GM23248 (cell line): ENCODE results near the gene DAG1. TPM values are rescaled to one million over a fixed set of nuclear protein-coding genes. Genes with fewer than 3 reads are reported as not detected.
A peak's percentile ranks its signal among the peaks of the same experiment; 100 is the strongest.

ENCODE experiments used
- DNase-seq: peaks from one replicate; pipeline ENCODE4 v3.0.0-alpha.2; 2015
- H2AFZ ChIP-seq: fragments of 200-600 bp; sonication (generic); 2 replicates; pipeline ENCODE4 v1.6.1; 2016; ENCODE audit warnings: antibody characterized with exemption
- H3F3A ChIP-seq: fragments of 200-600 bp; sonication (generic); 2 replicates; pipeline ENCODE4 v1.6.1; 2016; ENCODE audit warnings: mild to moderate bottlenecking, antibody characterized with exemption, mixed run types; ENCODE audit not compliant: insufficient read depth
- H3K27ac ChIP-seq: fragments of 200-600 bp; sonication (generic); 2 replicates; pipeline ENCODE4 v1.5.1; 2016; ENCODE audit warnings: mild to moderate bottlenecking
- H3K27me3 ChIP-seq: fragments of 200-600 bp; sonication (generic); replicated peaks from 2 replicates; pipeline ENCODE4 v1.6.1; 2016; ENCODE audit warnings: mild to moderate bottlenecking; ENCODE audit not compliant: insufficient read depth
- H3K36me3 ChIP-seq: fragments of 200-600 bp; sonication (generic); 2 replicates; pipeline ENCODE4 v1.6.1; 2016; ENCODE audit warnings: low read depth, mild to moderate bottlenecking
- H3K4me1 ChIP-seq: fragments of 200-600 bp; sonication (generic); 2 replicates; pipeline ENCODE4 v1.6.1; 2016; ENCODE audit warnings: mild to moderate bottlenecking; ENCODE audit not compliant: insufficient read depth
- H3K4me2 ChIP-seq: fragments of 200-600 bp; sonication (generic); one replicate; pipeline ENCODE4 v1.6.1; 2016; ENCODE audit warnings: mild to moderate bottlenecking; ENCODE audit not compliant: unreplicated experiment
- H3K4me3 ChIP-seq: fragments of 200-600 bp; sonication (generic); 2 replicates; pipeline ENCODE4 v1.5.1; 2016; ENCODE audit warnings: mild to moderate bottlenecking
- H3K79me2 ChIP-seq: fragments of 200-600 bp; sonication (generic); 2 replicates; pipeline ENCODE4 v1.6.1; 2016; ENCODE audit warnings: mild to moderate bottlenecking; ENCODE audit not compliant: insufficient read depth
- H3K9ac ChIP-seq: fragments of 200-600 bp; sonication (generic); 2 replicates; pipeline ENCODE4 v1.6.1; 2016; ENCODE audit warnings: mild to moderate bottlenecking
- H3K9me2 ChIP-seq: fragments of 200-600 bp; sonication (generic); 2 replicates; pipeline ENCODE4 v1.6.1; 2016; ENCODE audit warnings: mixed run types, mild to moderate bottlenecking, moderate library complexity; ENCODE audit not compliant: insufficient read depth
- H3K9me3 ChIP-seq: fragments of 200-600 bp; sonication (generic); one replicate; pipeline ENCODE4 v1.6.1; 2017; ENCODE audit warnings: low read depth
- H4K20me1 ChIP-seq: fragments of 200-600 bp; sonication (generic); 2 replicates; pipeline ENCODE4 v1.6.0; 2016; ENCODE audit not compliant: insufficient read depth
- EZH2 ChIP-seq: fragments of 200-600 bp; sonication (generic); IDR thresholded peaks from 2 replicates; pipeline ENCODE4 v1.6.1; 2018; ENCODE audit warnings: antibody characterized with exemption, mild to moderate bottlenecking; ENCODE audit not compliant: insufficient read depth, poor library complexity, severe bottlenecking
- EZH2phosphoT487 ChIP-seq: fragments of 200-600 bp; sonication (generic); IDR thresholded peaks from 2 replicates; pipeline ENCODE4 v1.6.1; 2018; ENCODE audit warnings: antibody characterized with exemption, moderate library complexity, mild to moderate bottlenecking, low read depth; ENCODE audit not compliant: insufficient read depth
- WGBS, 2 experiments: methylation state at CpG; one replicate each; pipeline ENCODE4 v1.1.6; 2015 to 2017; ENCODE audit warnings: low lambda C conversion rate in 2 of 2, low coverage in 1 of 2; ENCODE audit errors: missing lambda C conversion rate in 2 of 2; 5-methylcytosine and 5-hydroxymethylcytosine counted together
- in situ Hi-C: fragments of 300-500 bp; cut with MboI; formaldehyde crosslinking; loops from 2 replicates; pipeline ENCODE4 v1.15.0; 2020
- polyA plus RNA-seq: library from polyadenylated mRNA; unstranded; fragments of >200 nt; fragmentation: Nextera tagmentation; extraction: Ambion mirVana; gene quantifications from 2 replicates; pipeline ENCODE4 v1.2.1, GENCODE V29; 2016
- total RNA-seq: library from RNA; depleted of rRNA; stranded (reverse); fragments of >200 nt; shearing (Covaris generic); gene quantifications from 2 replicates; pipeline ENCODE4 v1.2.3, GENCODE V29; 2014

Gene DAG1
- total and polyA plus RNA-seq, 2 experiments from 2014 or later, result 43.0 to 90.2 TPM

- H3K27ac ChIP-seq, result peak overlapping the region; percentile 75
- H3K79me2 ChIP-seq, result peaks cover 57% of the 10 kb centered on the region
- peaks cover 35% of the 10 kb centered on the region for H3F3A ChIP-seq
- peak overlapping the region; percentile 83 for H3K9ac ChIP-seq
- TF ChIP-seq EZH2, result no peak
- H4K20me1 ChIP-seq, result no peaks in the 10 kb centered on the region
- DNase-seq, result no peak
- no peaks in the 10 kb centered on the region for H3K9me2 ChIP-seq
- H3K9me3 ChIP-seq, result no peaks in the 10 kb centered on the region
- peaks cover 33% of the 10 kb centered on the region for H3K4me1 ChIP-seq
- H3K27me3 ChIP-seq, result no peaks in the 10 kb centered on the region
- 86 to 88% methylated on average over 6 of the region's 6 CpGs for WGBS, 2 experiments
- H3K4me3 ChIP-seq, result peak overlapping the region; percentile 77
- no peaks in the 10 kb centered on the region for H3K36me3 ChIP-seq
- in situ Hi-C loops, result no loop called here
- peak overlapping the region; percentile 88 for H3K4me2 ChIP-seq
- H2AFZ ChIP-seq, result no peak overlapping the region
Measured at GRCh38 chr3:49471856-49472495, 1.9 kb downstream of the DAG1 start.

- 97 to 100% methylated on average over 1 of the region's 1 CpG for WGBS, 2 experiments
- H3K79me2 ChIP-seq, result peaks cover 49% of the 10 kb centered on the region
Measured at GRCh38 chr3:49476563-49476962, 6.5 kb downstream of the DAG1 start.

GRCh38 chr3:49482766-49483165, 12.7 kb downstream of the DAG1 start:
- Histone ChIP-seq H3K27me3 (no peaks in the 10 kb centered on the region), H3K9ac (no peak overlapping the region), H3K9me3 (no peaks in the 10 kb centered on the region), H3K4me1 (peaks cover 7% of the 10 kb centered on the region), H3K4me3 (no peak overlapping the region), H4K20me1 (no peaks in the 10 kb centered on the region), H3K27ac (no peak overlapping the region), H3K36me3 (no peaks in the 10 kb centered on the region), H3K4me2 (no peak overlapping the region), H3K9me2 (no peaks in the 10 kb centered on the region), H3F3A (no peaks in the 10 kb centered on the region), H3K79me2 (peaks cover 16% of the 10 kb centered on the region), H2AFZ (no peak overlapping the region)
- TF ChIP-seq EZH2 (no peak), EZH2phosphoT487 (no peak)
- in situ Hi-C loops, result no loop called here
- DNase-seq, result no peak

More at GRCh38 chr3:49476563-49476962, 6.5 kb downstream of the DAG1 start:
- Histone ChIP-seq H3K9ac (no peak overlapping the region), H4K20me1 (no peaks in the 10 kb centered on the region), H3K4me2 (peak overlapping the region; percentile 11), H3K36me3 (no peaks in the 10 kb centered on the region), H3K9me2 (no peaks in the 10 kb centered on the region), H3F3A (peaks cover 11% of the 10 kb centered on the region; the same call in 1 of the 2 replicates), H3K27me3 (no peaks in the 10 kb centered on the region), H3K9me3 (no peaks in the 10 kb centered on the region), H2AFZ (no peak overlapping the region), H3K27ac (no peak overlapping the region), H3K4me1 (peaks cover 19% of the 10 kb centered on the region), H3K4me3 (no peak overlapping the region)
- DNase-seq, result peak; percentile 56
- in situ Hi-C loops, result no loop called here
- TF ChIP-seq EZH2 (no peak), EZH2phosphoT487 (no peak)

- H3K9ac ChIP-seq, result no peak overlapping the region
- no peaks in the 10 kb centered on the region for H3F3A ChIP-seq
- TF ChIP-seq EZH2 (no peak), EZH2phosphoT487 (no peak)
- in situ Hi-C loops, result no loop called here
- no peaks in the 10 kb centered on the region for H3K9me2 ChIP-seq
- H3K4me2 ChIP-seq, result no peak overlapping the region
- no peak overlapping the region for H3K27ac ChIP-seq
- peaks cover 22% of the 10 kb centered on the region for H3K79me2 ChIP-seq
- H3K36me3 ChIP-seq, result no peaks in the 10 kb centered on the region
- H3K4me1 ChIP-seq, result peaks cover 7% of the 10 kb centered on the region
- no peaks in the 10 kb centered on the region for H4K20me1 ChIP-seq
- no peaks in the 10 kb centered on the region for H3K27me3 ChIP-seq
- no peak overlapping the region for H2AFZ ChIP-seq
- 96 to 100% methylated on average over 3 of the region's 3 CpGs for WGBS, 2 experiments
- no peak for DNase-seq
- no peaks in the 10 kb centered on the region for H3K9me3 ChIP-seq
- no peak overlapping the region for H3K4me3 ChIP-seq
Measured at GRCh38 chr3:49484471-49484870, 14.4 kb downstream of the DAG1 start.

GRCh38 chr3:49489247-49489646, 19.2 kb downstream of the DAG1 start:
- H3K4me1 ChIP-seq, result peaks cover 15% of the 10 kb centered on the region
- no peak overlapping the region for H2AFZ ChIP-seq
- DNase-seq, result no peak
- H3K9me2 ChIP-seq, result no peaks in the 10 kb centered on the region
- no peak overlapping the region for H3K27ac ChIP-seq
- H3K4me3 ChIP-seq, result no peak overlapping the region
- no peaks in the 10 kb centered on the region for H3F3A ChIP-seq
- no peak for TF ChIP-seq EZH2phosphoT487
- TF ChIP-seq EZH2, result no peak
- WGBS, 2 experiments, result 82 to 88% methylated on average over 7 of the region's 7 CpGs
- in situ Hi-C loops, result no loop called here
- H3K27me3 ChIP-seq, result no peaks in the 10 kb centered on the region
- H3K9me3 ChIP-seq, result no peaks in the 10 kb centered on the region
- H3K9ac ChIP-seq, result no peak overlapping the region
- H3K4me2 ChIP-seq, result no peak overlapping the region
- H3K36me3 ChIP-seq, result no peaks in the 10 kb centered on the region
- peaks cover 18% of the 10 kb centered on the region for H3K79me2 ChIP-seq
- no peaks in the 10 kb centered on the region for H4K20me1 ChIP-seq
